LoVo (cell line): ENCODE results near the gene RAB5A.
"Not testable (repeated sequence)": the region's sequence is repeated elsewhere in the genome, so short reads cannot be mapped to it uniquely, and the experiment has no call there.

Experiments
- DNase-seq: peaks from one replicate; pipeline ENCODE4 v3.0.0-alpha.2; 2016; ENCODE audit warnings: low spot score

RAB5A gene

GRCh38 chr3:20028905-20029331, 82.0 kb downstream of the RAB5A start:
- no peak for DNase-seq

GRCh38 chr3:20031939-20032338, 85.0 kb downstream of the RAB5A start:
- not testable (repeated sequence) for DNase-seq
